GM20000 (cell line): ENCODE measurements around the gene RELL2.

Experiments used
- DNase-seq: peaks from one replicate; pipeline ENCODE4 v3.0.0; 2012; ENCODE audit warnings: low spot score
- TF ChIP-seq, protein P1 (sequence below): IDR thresholded peaks from 2 replicates; pipeline ENCODE4 v1.5.1; 2012; ENCODE audit warnings: mild to moderate bottlenecking, control low read depth; ENCODE audit errors: extremely low read depth, missing control alignments

The RELL2 gene

DNA sequence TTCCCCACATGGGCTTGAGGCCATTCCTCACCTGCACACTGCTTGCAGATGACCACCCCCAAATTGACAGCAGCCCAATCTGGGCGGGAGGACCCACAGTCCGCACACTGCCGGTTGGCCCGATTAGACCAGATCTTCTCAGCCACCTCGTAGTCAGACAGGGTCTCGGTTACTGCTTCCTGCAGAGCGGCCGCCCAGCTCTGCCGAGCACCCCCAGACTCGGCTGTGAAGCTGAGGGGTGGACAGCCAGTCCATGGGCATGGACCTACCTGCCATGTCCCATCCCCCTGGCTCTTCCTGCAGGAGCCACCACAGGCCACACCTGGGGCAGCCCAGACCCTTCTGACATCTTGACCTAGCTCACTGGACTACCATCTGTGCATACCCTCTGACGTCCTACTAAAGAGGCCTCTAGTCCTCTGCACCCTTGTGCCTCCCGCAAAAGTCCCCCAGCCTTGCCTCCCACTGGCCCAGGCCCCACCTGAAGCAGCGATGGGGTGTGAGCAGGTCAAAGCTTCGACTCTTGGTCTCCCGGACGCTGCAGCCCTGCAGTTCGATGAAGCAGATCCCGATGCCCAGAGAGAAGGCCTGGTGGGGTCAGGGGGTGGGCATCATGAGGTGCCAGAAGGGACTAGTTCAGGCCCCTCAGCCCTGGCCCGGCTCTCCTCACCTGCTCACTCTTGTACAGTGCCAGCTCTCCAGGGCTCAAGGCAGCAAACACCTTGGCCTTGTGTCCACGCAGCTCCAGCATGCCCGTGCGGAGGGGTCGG lies 35.5 kb downstream of the RELL2 start:
- no peak for DNase-seq
- TF ChIP-seq, protein P1, sequence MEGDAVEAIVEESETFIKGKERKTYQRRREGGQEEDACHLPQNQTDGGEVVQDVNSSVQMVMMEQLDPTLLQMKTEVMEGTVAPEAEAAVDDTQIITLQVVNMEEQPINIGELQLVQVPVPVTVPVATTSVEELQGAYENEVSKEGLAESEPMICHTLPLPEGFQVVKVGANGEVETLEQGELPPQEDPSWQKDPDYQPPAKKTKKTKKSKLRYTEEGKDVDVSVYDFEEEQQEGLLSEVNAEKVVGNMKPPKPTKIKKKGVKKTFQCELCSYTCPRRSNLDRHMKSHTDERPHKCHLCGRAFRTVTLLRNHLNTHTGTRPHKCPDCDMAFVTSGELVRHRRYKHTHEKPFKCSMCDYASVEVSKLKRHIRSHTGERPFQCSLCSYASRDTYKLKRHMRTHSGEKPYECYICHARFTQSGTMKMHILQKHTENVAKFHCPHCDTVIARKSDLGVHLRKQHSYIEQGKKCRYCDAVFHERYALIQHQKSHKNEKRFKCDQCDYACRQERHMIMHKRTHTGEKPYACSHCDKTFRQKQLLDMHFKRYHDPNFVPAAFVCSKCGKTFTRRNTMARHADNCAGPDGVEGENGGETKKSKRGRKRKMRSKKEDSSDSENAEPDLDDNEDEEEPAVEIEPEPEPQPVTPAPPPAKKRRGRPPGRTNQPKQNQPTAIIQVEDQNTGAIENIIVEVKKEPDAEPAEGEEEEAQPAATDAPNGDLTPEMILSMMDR: no peak

DNA sequence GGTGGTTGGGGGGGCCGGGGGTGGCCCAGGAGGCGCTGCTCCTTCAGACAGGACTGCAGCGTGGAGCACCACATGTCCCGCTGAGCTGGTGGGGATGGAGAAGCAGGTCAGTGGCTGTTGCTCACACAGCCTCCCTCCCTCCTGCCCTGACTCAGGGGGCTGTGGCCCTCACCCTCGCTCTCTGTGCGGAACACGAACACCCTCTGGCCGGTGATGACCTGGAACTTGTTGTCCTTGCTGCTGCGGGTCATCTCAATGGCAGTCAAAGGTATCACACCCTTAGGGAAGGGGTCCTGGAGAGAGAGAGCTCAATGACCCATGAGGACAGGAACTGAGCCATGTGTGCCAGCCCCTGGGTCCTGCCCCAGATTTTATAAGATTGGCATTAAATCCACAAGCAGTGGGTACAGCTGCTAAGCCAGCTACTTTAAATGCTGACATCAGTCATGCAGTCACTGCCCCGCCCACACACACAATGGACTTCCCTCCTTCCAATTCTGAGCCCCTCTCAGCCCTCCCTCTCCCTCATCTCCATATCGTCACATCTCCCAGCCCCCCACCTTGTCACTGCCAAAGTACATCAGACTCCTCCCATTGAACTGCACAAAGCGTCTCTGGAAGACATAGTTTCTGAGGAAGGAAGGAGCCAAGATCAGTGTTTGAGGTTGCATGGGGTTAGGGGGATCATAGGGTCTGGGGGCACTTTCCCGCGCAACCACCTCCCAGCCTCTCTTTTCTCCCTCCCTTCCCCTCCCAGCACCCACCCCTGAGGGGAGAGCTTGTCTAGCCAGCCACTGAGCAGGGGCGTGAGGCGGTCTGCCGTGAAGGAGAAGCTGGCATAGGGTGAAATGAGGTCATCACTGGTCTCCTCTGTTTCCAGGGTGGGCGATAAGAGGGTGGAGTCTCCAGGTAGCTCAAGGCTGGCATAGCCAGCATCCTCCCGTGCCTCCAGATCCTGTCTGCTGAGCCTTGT lies 36.3 kb downstream of the RELL2 start:
- TF ChIP-seq, protein P1: no peak
- DNase-seq: no peak

DNA sequence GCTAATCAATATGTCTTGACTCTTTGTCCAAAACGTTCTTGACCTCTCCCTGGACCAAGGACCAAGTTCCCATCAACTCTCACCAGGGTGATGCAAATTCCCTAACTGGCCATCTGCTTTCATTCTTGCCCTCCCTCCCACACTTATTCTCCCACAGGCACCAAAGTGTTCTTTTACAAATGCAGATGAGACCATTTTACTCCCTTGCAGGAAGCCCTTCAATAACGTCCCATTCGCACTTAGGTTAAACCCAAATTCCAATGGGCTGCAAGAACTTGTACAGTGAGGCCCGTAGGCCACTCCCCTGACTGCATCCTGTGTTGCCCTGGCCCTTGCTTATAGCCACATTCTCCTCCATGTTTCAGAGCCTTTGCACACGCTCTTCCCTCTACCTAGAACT lies 38.0 kb downstream of the RELL2 start:
- no peak for DNase-seq

DNA sequence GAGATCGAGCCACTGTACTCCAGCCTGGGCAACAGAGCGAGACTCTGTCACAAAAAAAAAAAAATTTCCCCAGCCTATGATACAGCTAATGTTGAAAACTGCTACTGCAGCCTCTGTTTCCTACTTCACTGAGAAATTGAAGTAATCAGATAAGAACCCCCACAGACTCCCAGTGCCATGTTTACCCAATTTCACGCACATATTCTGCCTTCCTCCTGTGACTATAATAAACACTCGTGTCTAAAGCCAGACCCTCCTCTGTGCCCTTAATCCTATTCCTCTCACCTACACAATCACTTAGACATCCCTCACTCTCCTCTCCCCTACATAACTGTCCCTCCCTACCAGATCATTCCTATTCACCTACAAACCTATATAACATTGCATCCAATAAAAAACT lies 38.9 kb downstream of the RELL2 start:
- TF ChIP-seq, protein P1: no peak
- no peak for DNase-seq

More for the DNA sequence above, 38.0 kb downstream of the RELL2 start:
- TF ChIP-seq, protein P1: no peak

DNA sequence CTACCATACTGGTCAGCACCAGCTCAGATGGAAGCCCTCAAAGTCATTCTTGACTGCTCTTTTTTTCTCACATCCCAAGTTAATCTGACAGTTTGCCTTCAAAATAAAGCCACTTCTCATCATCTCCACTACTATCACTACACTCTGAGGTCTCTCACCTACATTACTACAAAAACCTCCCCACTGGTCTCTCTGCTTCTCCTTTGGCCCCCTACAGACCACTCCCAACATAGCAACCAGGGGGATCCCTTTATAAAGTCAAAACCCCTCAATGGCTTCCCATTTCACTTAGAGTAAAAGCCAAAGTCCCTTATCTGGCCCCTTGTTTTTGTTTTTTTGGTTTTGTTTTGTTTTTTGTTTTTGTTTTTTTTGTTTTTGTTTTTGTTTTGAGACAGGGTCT lies 40.6 kb downstream of the RELL2 start:
- no peak for DNase-seq
- TF ChIP-seq, protein P1: no peak

DNA sequence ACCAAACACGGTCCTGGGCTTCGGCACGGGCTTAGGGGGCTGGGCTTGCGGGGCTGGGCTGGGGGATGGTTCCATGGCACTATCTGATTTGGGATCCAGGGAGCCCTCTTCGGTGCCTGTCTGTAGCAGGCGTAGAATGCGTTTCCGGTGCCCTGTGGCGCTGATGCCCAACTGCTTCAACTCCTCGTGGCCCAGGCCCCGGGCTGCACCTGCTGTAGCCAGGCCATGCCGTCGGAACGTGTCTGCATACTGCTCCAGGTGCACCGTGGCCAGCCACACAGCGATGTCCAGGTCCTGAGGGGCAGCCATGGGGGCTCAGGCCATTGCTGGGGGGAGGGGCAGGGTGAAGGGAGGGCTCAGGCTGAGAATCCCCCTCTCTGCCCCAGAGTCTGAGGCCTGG lies 43.4 kb downstream of the RELL2 start:
- TF ChIP-seq, protein P1: no peak
- DNase-seq: no peak

DNA sequence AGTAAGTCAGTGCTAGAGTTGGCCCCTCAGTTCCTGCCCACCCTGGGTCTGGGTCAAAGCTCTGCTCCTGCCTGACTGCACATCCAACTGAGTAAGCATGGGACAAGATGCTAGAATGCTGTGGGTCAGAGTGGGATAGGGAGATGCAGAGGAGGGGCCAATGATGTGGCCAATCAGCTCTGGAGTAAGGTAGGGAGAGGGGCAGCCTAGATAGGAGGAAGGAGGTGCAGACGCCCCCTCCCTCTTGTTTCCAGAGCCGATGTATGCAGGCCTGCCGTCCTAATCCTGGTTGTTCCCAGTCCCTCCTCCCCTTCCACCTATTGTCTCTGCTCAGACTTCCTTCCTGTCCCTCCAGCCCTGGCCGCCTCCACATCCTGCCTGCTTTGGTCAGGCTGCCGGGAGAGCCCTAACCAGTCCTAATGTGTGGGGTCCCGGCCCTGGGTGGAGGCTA lies 44.0 kb downstream of the RELL2 start:
- TF ChIP-seq, protein P1: no peak
- no peak for DNase-seq
